ENCODE measurements around the gene ANKRD18B. TPM values are rescaled to one million over a fixed set of nuclear protein-coding genes. Genes with fewer than 3 reads are reported as not detected.
"Not testable (repeated sequence)": the region's sequence is repeated elsewhere in the genome, so short reads cannot be mapped to it uniquely, and the experiment has no call there.

The ANKRD18B gene
- polyA plus RNA-seq, 1 donor = 0.08 TPM

DNA sequence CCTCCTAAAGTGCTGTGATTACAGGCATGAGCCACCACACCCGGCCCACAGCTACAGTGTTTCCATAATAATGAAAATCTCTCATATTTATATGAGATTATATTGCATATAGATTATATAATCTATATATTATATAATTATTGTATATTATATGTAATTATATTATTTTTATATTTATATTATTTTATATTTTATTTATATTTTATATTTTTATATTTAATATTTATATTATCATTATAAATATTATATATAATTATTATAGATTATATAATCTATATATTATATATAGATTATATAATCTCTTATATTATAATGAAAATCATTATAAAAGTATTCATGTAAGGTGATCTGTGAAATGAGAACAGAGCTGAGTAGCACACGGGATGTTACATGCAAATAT is 11.5 kb downstream of the ANKRD18B start:
- no peak for DNase-seq

DNA sequence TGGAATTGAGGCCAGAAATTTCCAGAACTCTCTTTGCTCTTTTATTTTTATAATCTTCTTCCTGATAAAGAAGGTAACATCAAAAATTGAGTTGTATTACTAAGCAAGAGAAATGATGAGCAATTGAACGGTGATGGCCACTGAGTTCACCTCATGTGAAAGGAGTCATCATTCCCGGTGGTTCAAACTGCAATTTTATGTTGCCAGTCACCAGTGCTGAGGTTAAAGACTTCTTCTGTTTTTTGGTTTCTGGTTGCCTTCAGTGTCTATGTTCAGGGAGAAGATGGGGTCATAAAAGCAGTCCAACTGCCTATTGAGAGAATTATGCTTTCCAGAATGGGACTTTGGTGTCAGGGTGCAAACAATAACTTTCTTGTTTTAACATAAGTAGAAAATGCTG is 19.4 kb downstream of the ANKRD18B start:
- not testable (repeated sequence) for DNase-seq

DNA sequence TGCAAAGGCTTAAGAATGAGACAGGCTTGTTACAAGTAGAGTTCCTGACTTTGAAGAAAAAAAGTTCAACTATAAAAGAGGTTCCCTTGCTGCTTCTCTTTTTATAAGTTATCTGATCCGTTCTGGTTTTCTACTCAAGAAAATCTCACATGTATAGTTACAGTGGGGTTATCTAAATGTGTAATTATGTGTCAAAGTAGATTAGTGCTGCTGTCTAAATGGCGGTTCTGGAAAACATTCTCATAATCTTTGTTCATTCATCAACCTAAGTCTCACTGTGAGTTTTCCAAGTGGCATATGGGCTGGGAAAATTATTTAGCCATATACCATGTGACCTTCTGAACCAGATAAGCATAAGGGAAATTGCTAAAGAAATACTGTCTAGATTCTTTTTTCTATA is 21.7 kb downstream of the ANKRD18B start:
- not testable (repeated sequence) for DNase-seq

DNA sequence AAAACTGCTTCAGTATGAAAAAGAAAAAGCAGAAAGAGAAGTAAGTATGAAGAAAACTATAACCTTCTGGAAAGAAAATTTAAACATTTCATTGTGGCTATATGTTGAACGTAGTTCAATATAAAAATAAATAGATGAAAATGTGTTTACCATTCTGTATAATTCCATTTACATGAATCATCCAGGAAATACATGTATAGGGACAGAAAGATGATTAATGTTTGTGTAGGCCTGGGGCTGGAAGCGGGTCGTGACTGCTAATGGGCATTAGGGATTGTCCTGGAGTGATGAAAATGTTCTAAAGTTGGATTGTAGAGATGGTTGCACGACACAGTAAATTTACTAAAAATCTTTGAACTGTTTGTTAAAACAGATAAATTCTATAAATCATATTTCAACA is 24.8 kb downstream of the ANKRD18B start:
- not testable (repeated sequence) for DNase-seq

DNA sequence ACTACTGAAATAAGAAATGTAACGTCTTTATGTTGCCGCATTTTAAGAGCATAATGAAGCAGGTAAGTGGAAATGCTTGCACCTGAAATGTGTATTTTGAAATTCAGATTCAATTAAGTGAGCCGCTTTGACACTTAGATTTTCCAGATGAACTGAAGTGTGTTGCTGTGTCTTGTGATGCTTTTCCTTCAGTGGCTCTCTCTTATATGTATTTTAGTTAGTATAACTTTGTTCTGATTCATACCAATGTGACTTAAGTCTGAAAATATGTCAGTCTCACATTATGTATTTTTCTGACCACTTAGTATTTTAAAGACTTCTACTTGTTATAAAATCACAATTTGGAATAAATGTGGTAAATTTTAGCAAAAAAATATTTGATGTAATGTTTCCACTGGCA is 25.4 kb downstream of the ANKRD18B start:
- DNase-seq = not testable (repeated sequence)

DNA sequence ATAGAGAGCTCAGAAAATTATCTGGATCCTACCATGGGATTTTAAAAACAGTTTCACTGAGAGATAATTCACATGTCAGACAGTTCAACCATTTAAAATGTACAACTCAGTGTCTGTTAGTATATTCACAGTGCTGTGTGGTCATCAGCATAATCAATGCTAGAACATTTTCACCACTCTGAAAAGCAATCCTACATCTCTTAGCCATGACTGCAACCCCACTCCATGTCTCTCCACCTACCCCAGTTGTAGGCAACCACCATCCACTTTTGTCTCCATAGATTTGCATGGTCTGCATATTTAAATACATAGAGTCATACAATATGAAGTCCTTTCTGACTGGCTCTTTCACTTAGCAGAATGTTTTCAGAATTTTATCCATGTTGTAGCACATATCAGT is 27.1 kb downstream of the ANKRD18B start:
- DNase-seq = not testable (repeated sequence)

DNA sequence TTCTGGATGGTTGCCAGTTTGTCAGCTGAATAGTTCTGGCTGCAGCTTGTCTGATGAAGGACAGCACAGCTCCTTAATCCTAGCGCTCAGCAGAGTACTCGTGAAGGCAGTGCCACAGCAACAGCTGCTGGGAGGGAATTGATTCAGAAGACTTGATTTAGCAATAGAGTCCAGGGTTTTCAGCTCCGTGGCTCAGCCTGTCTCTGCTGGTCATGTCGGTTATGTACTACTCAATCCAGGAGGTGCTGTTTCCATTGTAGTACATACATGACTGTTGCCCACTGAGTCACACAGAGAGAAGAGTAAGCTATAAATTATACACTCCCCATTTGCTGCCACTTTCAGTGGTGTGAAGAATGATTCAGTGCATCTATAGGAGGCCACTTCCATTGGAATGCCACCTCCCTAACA is 28.3 kb downstream of the ANKRD18B start:
- DNase-seq = not testable (repeated sequence)

DNA sequence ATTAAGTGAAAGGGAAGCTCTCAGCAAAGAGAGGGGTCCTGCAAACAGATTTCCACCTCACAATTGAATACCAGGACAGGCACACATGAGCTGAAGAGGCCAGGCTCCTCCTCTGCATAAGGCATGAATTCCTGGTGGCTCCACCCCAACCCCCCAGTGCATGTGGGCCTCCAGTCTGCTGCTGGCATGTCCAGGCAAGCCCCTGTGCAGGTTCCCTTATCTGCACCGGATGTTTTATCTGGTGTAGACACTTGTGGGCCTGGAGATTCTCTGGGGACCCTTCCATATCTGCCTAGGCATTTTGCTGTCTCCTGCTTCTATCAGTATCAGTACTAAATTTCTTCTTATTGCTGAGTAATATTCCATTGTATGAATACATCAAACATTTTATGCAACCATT is 36.2 kb downstream of the ANKRD18B start:
- DNase-seq = not testable (repeated sequence)

DNA sequence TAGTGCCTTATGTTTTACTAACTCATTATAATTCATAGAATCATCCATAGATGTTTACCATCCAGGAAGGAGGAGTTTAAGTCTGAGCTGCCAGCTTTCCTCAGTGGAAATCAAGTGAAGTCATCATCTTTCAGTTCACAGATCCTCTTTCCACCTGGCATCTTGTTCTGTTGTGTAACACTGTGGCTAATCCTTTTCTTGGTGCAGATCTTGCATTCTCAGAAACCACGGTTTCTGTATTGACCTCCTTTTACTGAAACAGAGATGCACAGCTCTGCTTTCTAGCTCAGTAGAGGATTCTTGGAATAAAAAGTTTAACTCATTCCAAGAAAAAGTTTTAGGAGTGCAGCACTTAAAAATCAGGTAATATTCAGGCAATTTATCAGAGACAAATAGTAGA is 38.1 kb downstream of the ANKRD18B start:
- DNase-seq = not testable (repeated sequence)

DNA sequence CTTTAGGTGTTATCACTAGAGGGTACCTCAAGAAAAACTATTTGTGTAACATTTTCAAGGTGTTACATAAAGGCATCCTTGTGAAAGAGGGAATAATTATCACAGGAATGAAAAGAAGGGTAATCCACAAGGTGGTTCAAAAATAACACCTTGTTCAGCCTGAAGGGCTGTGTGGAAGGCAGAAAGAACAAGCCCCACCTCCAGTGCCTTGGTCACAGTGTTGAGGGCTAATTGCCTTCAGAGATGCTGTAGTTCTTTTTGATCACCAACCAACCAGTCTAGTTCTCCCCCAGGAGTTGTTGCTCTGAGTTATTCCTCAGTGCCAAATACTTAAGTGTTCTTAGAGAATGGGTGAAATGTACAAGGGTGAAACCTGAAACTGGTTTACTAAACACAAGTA is 43.7 kb downstream of the ANKRD18B start:
- not testable (repeated sequence) for DNase-seq

DNA sequence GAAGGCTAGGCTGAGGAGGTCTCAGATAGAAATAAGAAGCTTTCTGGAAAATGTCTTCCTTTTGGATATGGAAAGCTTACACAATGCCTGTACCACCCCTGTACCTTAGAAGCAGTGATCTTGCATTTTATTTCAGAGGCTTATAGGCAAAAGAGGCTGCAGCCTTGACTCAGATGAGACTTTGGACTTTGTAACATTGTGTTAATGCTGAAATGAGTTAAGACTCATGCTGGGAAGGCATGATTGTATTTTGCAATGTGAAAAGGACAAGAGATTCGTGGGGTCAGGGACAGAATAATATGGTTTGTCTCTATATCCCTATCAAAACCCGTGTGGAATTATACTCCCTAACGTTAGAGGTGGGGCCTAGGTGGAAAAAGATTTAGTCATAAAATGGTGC is 53.7 kb downstream of the ANKRD18B start:
- DNase-seq = not testable (repeated sequence)

DNA sequence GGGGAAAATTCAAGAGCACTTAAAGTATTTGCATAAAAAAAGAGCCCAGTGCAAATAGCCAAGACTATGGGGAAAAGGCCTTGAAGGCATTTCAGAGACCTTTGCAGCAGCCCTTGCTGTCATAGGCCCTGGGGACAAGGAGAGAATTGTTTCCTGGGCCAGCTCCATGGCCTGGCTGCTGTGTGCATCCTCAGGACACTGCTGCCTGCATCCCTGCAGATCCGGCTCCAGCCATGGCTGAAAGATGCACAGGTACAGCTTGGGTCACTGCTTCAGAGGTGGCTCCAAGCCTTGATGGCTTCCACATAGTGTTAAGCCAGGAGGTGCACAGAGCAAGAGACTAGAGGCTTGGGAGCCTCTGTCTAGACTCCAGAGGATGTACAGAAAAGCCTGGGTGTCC is 55.9 kb downstream of the ANKRD18B start:
- not testable (repeated sequence) for DNase-seq

DNA sequence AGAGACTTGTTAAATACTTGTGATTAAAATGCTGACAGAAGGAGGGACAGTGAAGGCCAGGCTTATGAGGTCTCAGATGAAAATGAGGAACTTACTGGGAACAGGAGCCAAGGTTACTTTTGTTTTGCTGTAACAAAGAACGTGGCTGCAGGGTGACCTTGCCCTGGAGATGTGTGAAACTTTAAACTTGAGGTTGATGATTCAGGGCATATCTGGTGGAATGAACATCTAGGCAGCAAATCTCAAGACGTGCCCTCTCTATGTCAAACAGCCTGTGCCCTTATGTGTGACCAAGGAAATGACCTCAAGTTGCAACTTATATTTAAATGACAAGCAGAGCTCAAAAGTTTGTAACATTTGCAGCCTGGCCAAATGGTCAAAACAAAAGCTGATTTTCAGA is 58.6 kb downstream of the ANKRD18B start:
- DNase-seq = not testable (repeated sequence)

DNA sequence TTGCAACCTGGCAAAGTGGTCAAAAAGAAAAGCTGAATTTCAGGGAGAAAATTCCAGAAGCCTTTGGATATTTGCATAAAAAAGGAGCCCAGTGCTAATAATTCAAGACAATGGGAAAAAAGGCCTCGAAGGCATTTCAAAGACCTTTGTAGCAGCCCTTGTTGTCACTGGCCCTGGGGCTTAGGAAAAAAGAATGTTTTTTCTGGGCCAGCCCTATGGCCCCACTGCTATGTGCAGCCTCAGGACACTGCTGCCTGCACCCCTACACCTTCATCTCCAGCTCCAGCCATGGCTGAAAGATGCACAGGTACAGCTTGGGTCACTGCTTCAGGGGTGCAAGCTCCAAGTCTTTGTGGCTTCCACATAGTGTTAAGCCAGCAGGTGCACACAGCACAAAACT is 62.1 kb downstream of the ANKRD18B start:
- DNase-seq = not testable (repeated sequence)

DNA sequence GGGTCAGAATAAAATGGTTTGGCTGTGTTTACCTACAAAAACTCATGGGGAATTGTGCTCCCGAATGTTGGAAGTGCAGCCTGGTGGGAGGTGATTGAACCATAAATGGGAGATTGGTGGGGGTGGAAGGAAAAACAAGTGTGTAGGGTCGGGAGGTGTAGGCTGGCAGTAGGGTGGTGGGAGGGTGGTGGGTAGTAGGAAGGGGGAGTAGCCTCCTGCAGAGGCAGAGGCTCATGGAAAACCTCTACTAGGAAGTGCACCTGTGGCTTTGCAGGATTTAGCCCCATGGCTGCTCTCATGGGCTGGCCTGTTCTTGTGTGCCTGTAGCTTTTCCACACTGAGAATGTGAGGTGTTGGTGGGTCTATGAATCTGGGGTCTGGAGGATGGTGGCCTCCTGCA is 63.7 kb downstream of the ANKRD18B start:
- DNase-seq = not testable (repeated sequence)

DNA sequence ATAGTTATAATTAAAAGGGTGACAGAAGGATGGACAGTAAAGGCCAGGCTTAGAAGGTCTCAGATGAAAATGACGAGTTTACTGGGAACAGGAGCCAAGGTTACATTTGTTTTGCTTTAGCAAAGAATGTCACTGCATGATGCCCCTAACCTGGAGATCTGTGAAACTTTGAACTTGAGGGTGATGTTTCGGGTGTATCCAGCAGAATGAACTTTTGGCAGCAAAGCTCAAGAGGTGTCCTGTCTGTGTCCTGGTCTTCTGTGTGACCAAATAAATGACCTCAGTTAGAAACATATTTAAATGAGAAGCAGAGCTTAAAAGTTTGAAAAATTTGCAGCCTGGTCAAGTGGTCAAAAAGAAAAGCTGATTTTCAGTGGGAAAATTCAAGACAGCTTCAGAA is 64.8 kb downstream of the ANKRD18B start:
- not testable (repeated sequence) for DNase-seq

DNA sequence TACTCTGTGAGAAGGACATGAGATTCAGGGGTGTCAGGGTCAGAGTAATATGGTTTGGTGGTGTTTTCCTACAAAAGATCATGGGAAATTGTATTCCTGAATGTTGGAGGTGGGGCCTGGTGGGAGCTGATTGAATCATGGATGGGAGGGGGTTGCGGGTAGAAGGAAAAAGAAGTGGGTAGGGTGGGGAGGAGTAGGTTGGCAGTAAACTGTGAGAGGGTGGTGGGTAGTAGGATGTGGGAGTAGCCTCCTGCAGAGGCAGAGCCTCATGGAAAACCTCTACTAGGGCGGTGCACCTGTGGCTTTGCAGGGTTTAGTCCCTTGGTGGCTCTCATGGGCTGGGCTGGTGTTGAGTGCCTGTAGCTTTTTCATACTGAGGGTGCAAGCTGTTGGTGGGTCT is 66.8 kb downstream of the ANKRD18B start:
- DNase-seq = not testable (repeated sequence)

DNA sequence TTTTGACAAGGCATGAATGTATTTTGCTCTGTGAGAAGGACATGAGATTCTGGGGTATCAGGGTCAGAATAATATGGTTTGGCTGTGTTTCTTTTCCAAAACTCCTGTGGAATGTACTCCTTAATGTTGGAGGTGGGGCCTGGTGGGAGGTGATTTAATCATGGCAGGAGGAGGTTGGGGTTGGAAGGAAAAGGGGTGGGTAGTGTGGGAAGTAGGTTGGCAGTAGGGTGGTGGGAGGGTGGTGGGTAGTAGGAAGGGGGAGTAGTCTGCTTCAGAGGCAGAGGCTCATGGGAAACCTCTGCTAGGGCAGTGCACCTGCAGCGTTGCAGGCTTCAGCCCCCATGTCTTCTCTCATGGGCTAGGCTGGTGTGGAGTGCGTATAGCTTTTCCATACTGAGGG is 72.9 kb downstream of the ANKRD18B start:
- not testable (repeated sequence) for DNase-seq

DNA sequence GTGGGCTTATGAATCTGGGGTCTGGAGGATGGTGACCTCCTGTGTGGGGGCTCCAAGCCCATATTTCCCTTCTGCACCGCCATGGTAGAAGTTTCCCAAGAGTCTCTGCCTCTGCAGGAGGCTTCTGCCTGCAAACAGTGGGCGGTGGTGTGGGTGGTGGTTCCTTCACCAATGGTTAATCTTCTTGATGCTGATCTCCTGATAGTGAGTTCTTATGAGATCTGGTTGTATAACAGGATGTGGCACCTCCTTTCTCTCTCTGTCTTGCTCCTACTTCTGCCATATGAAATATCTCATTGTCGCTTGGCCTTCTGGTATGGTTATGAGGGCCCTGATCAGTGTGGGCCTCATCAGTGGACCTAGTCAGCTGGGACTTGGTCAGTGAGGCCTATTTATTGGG is 73.3 kb downstream of the ANKRD18B start:
- DNase-seq = not testable (repeated sequence)

DNA sequence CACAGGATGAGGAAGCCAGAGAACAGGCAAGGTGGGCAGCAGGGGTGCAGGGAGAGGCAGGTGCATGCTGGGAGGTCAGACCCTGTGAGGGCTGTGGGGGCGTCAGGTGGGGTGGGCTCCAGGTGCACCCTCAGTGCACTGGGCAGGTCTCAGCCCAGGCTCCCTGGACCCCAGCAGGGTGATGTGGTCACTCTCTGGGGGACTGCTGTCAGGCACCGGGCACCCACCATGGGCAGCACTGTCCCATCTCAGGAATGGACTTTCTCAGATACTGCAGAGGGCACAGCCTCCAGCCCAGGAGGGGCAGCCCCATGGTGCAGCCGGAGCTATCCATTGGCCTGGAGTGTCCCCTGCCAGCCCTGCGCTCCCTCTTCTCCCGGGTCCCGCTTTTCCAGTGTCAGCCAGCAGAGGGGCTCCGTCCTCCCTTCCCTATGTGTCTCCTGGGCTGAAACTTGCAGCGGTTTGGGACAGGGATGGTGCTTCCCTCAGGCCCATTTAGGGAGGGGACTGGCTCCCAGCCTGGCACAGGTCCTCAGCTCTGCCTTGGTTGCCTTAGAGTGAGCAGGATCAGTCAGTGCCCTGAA is 74.8 kb downstream of the ANKRD18B start:
- DNase-seq = not testable (repeated sequence)

DNA sequence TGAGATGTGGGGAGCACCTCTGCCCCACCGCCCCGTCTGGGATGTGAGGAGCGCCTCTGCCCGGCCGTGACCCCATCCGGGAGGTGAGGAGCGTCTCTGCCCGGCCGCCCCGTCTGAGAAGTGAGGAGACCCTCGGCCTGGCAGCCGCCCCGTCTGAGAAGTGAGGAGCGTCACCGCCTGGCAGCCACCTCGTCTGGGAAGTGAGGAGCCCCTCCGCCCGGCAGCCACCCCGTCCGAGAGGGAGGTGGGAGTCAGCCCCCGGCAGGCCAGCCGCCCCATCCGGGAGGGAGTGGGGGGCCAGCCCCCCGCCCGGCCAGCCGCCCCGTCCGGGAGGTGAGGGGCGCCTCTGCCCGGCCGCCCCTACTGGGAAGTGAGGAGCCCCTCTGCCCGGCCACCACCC is 76.9 kb downstream of the ANKRD18B start:
- not testable (repeated sequence) for DNase-seq

DNA sequence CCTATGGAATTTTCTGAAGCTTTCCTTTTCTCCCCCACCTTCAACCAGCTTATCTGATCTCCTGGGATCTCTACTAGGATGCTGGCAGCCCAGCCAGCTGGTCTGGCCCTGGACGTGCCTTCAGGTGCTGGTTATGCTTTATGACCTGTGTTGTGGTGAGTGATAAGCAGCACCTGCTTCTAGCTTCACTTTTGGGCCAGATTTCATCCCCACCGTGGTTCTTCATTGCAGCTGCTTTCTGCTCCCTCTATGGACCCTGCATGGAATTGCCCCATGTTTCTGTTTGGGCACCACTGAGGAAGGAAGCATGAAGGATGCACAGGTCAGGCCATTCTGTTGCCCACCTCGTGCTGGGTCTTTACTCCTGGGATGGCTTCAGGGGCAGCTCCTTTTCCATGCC is 80.2 kb downstream of the ANKRD18B start:
- DNase-seq = not testable (repeated sequence)

DNA sequence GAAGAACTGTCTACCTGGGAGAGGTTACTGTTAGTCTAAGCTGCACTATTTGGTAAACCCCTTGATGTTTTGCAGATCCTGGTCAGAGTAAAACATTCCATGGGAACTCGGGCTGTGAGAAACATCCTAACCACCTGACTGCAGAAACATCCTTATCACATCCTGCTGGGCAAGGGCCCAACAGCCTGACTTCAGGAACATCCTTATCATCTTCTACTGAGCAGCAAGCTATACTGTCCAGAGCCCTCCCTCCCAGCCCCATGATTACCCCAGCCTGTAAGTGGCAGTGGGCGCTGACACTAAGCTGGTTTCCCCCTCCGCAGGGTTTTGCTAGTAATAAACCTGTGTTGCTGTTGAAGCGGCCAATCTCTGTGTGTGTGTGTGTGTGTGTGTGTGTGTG is 80.9 kb downstream of the ANKRD18B start:
- not testable (repeated sequence) for DNase-seq

DNA sequence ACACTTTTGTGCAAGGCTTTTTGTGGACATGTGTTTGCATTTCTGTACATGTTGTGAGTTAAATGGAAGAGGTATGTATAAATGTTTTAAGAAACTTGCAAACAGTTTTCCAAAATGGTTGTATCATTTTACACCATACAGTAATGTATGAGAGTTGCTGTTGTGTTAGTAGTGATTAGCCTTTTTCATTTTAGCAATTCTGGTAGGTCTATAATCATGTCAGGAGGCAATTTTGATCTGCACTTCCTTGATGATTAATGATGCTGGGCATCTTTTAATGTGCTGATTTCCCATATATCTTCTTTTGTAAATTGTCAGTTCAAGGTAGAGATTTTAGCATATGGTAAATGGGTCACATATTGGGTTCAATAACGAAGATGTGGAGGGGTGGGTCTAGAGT is 87.3 kb downstream of the ANKRD18B start:
- no peak for DNase-seq

DNA sequence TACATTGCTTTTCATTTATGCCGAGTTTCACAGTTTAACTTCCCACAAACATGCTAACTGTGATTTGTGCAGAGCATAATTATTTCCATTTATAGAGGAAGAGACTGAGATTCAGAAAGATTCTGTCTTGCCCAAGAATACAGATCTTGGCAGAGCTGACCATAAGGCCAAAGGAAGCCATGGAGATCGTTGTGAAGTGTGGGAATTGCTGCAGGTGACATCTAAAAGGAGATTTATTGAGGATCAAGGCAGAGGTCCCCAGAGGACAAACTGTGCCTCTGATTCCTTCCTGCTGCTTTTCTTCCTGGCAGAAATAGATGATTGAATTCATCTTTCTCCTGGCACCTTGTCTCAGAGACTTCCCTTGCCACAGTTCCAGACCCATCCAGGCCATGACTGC is 88.4 kb downstream of the ANKRD18B start:
- DNase-seq = not testable (repeated sequence)
